ENCODE results near the gene LSS.

Gene LSS

GRCh38 chr21:46220275-46220810 lies 8.2 kb downstream of the LSS start:
- no peak overlapping the region for H3K4me3 ChIP-seq (ENCODE audit: control insufficient read depth, low read depth, low read length)
- TF ChIP-seq, protein P1, sequence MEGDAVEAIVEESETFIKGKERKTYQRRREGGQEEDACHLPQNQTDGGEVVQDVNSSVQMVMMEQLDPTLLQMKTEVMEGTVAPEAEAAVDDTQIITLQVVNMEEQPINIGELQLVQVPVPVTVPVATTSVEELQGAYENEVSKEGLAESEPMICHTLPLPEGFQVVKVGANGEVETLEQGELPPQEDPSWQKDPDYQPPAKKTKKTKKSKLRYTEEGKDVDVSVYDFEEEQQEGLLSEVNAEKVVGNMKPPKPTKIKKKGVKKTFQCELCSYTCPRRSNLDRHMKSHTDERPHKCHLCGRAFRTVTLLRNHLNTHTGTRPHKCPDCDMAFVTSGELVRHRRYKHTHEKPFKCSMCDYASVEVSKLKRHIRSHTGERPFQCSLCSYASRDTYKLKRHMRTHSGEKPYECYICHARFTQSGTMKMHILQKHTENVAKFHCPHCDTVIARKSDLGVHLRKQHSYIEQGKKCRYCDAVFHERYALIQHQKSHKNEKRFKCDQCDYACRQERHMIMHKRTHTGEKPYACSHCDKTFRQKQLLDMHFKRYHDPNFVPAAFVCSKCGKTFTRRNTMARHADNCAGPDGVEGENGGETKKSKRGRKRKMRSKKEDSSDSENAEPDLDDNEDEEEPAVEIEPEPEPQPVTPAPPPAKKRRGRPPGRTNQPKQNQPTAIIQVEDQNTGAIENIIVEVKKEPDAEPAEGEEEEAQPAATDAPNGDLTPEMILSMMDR (IDR thresholded peaks at IDR 0.05; ENCODE audit: control insufficient read depth, insufficient read depth, low read depth, low read length, missing control alignments): no peak
- no peak for DNase-seq (ENCODE audit: low read depth)

DNA sequence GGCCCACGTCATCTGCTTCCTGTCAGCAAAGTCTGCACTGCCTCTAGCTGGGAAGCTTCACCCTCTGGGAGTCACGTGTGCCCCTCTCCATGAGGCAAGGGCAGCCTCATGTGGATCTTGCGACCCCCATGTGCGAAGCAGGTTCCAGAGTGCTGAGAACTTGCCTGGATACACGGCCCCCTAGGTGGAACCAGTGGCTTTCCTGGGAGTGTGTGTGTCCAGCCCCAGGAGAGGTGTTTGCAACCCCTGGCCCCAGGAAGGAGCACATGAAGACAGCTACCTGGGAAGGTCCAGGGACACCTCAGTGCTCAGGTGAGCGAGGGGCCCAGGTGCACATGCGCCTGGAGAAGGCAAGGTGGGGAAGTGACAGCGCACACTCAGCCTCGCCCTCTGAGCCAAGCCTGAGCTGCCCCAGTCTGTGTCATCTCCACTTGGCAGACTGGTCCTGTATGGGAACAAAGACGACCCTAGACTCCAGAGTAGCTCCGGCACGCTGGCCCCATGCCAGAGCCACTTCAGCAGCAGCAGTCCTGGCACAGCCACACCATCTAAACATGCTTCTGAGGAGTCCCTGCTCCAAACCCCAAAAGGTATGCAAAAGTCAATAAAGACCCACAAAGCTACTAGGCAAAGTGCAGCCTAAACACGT lies 8.9 kb downstream of the LSS start:
- no peak overlapping the region for H3K4me3 ChIP-seq (ENCODE audit: control insufficient read depth, low read depth, low read length)
- TF ChIP-seq, protein P1 (IDR thresholded peaks at IDR 0.05; ENCODE audit: control insufficient read depth, insufficient read depth, low read depth, low read length, missing control alignments): no peak
- no peak for DNase-seq (ENCODE audit: low read depth)

DNA sequence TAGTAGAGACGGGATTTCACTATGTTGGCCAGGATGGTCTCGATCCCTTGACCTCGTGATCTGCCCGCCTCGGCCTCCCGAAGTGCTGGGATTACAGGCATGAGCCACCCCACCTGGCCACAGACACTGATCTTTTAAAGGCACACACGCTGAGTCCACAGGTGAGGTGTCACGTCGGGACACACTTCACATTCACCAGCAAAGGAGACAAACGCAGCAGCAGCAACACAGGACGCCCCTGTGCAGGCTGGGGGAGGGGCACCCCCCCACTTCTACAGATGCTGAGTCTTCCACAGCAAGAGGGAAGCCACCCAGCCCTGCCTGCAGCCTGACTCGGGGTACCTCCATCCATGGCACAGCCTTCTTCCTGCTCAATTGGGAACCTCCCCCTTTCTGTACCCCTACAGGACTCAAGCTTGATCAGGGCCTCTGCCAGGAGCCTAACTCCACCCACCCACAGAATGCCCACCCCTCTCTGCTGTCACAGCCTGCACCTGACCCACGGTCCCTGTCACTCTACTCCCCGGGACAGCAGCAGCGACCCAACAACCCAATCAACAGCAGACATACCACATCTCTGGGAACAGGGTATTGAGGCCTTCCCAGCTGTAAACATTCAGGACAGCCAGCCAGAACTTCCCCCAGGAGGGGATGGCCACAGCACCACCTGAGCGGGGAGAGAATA lies 9.5 kb downstream of the LSS start:
- TF ChIP-seq, protein P1 (IDR thresholded peaks at IDR 0.05; ENCODE audit: control insufficient read depth, insufficient read depth, low read depth, low read length, missing control alignments): no peak
- no peak for DNase-seq (ENCODE audit: low read depth)
- H3K4me3 ChIP-seq (ENCODE audit: control insufficient read depth, low read depth, low read length): no peak overlapping the region

DNA sequence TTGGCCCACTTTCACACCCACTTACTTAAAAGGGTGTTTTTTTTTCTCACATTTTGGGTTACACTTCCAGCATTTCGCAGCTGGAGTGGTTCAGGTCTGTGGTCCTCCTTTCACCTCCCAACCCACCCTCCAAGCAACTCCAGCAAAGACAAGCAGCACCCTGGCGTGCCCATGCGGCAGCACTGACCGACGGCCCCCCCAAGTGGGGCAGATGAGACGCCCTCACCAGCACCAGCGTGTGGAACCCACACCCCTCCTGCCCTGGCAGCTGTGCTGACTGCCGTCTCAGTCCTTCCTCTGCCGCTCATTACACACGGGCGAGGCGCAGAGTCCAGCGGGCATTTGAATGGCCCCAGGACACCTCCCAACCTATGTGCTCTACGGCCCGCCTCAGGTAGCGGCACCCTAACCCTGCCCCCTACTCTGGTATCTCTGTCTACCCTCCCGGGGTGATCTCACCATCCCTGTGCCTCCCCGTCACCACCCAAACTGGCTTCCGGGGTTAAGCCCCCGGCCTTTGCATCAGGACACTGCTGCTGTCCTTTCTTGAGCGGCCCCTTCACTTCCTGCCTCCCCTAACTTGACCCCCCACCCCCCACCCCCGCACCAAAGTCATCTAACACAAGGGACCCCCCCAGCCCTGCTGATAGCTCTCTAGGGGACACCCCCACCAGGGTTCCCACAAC lies 10.9 kb downstream of the LSS start:
- no peak for DNase-seq (ENCODE audit: low read depth)
- no peak overlapping the region for H3K4me3 ChIP-seq (ENCODE audit: control insufficient read depth, low read depth, low read length)
- TF ChIP-seq, protein P1 (IDR thresholded peaks at IDR 0.05; ENCODE audit: control insufficient read depth, insufficient read depth, low read depth, low read length, missing control alignments): no peak

GRCh38 chr21:46216132-46216747 lies 12.3 kb downstream of the LSS start:
- H3K4me3 ChIP-seq (ENCODE audit: control insufficient read depth, low read depth, low read length): no peak overlapping the region
- DNase-seq (ENCODE audit: low read depth): no peak
- TF ChIP-seq, protein P1 (IDR thresholded peaks at IDR 0.05; ENCODE audit: control insufficient read depth, insufficient read depth, low read depth, low read length, missing control alignments): no peak

DNA sequence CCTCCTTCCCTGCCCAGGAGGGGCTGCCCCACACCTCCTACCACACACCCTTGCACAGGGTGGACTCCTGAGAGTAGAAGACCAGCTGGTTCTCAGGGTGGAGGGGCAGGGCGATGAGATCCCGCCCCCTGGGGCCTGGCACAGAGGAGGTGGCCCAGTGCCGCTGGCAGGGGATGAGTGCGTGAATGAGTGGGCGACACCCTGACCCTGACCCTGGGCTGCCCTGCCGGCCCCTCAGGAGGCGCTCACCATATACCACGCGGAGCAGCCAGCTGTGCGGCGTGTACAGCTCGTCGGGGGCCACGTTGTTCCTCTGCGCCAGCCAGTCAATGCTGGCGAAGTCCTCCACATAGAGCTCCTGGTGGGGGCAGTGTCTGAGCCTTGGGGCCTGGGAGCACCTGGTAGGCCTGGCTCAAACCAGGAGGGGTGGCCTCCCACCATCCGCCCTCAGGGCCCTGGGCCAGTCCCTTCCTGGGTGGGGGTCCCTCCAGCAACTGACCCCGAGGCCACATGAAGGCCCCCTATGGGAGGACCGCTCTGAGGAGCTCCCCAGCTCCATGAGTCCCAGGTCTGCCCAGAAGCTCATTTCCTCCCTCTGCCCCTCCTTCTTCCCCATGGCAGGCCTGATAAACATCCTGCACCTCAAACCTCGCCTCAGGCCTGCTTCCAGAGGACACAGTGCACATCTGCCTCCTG lies 13.0 kb downstream of the LSS start:
- TF ChIP-seq, protein P1 (IDR thresholded peaks at IDR 0.05; ENCODE audit: control insufficient read depth, insufficient read depth, low read depth, low read length, missing control alignments): no peak
- no peak overlapping the region for H3K4me3 ChIP-seq (ENCODE audit: control insufficient read depth, low read depth, low read length)
- no peak for DNase-seq (ENCODE audit: low read depth)

All from AG09309 (cell line).